ENCODE measurements around the gene CYBB.
"Not testable (repeated sequence)": the region's sequence is repeated elsewhere in the genome, so short reads cannot be mapped to it uniquely, and the experiment has no call there.

GRCh38 chrX:37768866-37769265 is 11.0 kb upstream of the CYBB start:
- TF ChIP-seq CTCF (IDR thresholded peaks at IDR 0.05; ENCODE audit: poor library complexity); EZH2 (IDR thresholded peaks at IDR 0.05; ENCODE audit: borderline replicate concordance); EZH2phosphoT487 (IDR thresholded peaks at IDR 0.05; ENCODE audit: low read depth, severe bottlenecking, unreplicated experiment): not testable (repeated sequence)

All from hepatocyte (in vitro differentiated cells).